Omental fat pad (tissue), 4 donors: Measurements from ENCODE around the gene UNC5CL. TPM values are rescaled to one million over a fixed set of nuclear protein-coding genes. Genes with fewer than 3 reads are reported as not detected.

Experiments
- ATAC-seq: fragments of 150-250 bp; one replicate; pipeline ENCODE4 v1.9.1; 2016; ENCODE audit warnings: mild to moderate bottlenecking, moderate library complexity; ENCODE audit not compliant: low FRiP score
- DNase-seq: peaks from one replicate; pipeline ENCODE4 v3.0.0-alpha.2; 2019; ENCODE audit warnings: low spot score
- total RNA-seq, 4 donors: library from RNA; depleted of rRNA; stranded (reverse); fragments of >200 nt; gene quantifications; one replicate each; pipeline ENCODE4 v1.1.0, GENCODE V29; 2016
- TF ChIP-seq, protein P1 (sequence below), 3 donors: fragments of 450-650 bp; IDR thresholded peaks; one replicate each; pipeline ENCODE4 v1.5.1; 2016 to 2017; ENCODE audit warnings: antibody characterized with exemption in 3 of 3, mild to moderate bottlenecking in 3 of 3, moderate library complexity in 2 of 3

The UNC5CL gene
- total RNA-seq, 4 donors from 2014 or later = 0.56 to 1.9 (median 0.80) TPM

DNA sequence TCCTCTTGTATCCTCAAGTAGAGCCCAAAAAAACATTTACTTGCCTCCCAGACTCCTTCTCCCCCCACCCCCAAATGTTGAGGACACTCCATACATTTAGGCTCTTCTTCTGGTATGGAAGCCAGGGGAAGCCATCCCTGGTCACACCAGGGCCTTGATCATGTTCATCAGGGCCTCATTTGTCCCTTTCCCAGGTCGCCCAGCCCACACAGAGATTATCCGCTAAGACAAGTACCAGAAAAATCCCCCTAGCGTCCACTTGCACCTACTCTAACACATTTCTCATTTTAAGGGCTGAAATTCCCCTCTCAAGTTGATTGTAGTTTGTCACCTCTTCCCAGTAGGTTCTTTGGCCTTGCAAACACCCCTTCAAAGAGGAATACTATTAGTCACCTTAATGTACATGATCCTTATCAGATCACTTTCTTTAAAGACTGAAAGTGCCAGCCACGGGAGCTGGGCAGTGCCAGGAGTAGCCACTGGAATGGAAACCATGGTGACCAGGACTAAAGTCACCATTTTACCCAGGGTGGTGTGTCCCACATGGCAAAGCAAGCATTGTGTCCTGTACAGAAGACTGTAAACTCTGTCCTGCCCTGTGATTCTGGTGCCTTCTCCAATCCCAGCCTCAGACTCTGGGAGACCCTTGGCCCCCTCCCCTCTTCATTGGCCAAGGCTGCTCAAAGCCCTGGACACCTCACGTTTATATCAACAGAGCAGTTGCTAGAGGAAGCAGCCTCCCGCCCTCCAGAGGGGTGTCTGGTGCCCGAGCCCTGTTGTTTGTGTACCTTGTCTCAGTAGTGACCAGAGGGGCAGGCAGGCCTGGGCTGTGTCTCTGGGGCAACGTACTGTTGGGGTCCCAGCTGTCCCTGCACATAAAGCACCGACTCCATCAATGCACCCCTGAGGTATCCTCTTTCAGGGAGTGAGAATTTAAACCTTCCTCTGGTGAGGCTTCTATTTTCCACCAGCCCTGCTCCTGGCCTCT lies 9.0 kb upstream of the UNC5CL start:
- ATAC-seq = no peak
- TF ChIP-seq, protein P1, sequence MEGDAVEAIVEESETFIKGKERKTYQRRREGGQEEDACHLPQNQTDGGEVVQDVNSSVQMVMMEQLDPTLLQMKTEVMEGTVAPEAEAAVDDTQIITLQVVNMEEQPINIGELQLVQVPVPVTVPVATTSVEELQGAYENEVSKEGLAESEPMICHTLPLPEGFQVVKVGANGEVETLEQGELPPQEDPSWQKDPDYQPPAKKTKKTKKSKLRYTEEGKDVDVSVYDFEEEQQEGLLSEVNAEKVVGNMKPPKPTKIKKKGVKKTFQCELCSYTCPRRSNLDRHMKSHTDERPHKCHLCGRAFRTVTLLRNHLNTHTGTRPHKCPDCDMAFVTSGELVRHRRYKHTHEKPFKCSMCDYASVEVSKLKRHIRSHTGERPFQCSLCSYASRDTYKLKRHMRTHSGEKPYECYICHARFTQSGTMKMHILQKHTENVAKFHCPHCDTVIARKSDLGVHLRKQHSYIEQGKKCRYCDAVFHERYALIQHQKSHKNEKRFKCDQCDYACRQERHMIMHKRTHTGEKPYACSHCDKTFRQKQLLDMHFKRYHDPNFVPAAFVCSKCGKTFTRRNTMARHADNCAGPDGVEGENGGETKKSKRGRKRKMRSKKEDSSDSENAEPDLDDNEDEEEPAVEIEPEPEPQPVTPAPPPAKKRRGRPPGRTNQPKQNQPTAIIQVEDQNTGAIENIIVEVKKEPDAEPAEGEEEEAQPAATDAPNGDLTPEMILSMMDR (IDR thresholded peaks at IDR 0.05) = no peak
- DNase-seq = no peak

DNA sequence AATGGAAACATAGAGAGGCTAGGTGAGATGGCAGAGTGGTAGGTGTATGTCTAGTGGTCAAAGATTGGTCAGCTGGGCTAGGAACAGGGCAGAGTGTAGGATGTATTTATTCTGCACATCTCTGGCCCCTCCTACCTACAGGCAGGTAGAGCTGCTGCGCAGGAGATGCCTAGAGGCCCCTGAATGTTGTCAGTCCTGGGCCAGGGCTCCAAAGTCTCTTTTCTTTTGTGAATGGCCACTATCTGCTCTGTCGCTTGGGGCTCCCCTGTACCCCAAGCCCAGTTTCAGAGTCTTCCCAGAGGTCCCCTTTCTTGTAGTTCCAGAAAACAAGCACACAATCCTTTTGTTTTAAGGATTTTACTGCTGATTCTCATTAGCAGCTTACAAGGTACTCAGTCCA lies 8.3 kb upstream of the UNC5CL start:
- no peak for ATAC-seq
- TF ChIP-seq, protein P1 (IDR thresholded peaks at IDR 0.05) = no peak
- no peak for DNase-seq

DNA sequence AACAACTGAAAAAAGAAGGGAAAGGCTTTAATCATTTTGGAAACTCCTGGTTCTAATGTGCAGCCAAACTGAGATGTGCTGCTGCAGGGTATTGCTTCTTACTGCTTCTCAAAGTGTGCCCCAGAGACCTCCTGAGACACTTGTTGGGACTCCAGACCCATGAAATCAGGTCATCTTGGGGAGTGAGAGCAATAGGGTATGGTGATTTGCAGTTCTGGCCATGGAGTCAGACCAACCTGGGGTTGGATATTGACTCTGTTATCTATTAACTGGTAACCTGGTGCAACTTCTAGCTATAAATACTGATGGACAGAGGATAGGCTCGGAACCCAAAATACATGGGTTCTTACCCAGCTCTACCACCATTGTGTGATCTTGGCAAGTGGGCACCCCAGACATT lies 7.1 kb upstream of the UNC5CL start:
- no peak for DNase-seq
- no peak for ATAC-seq
- TF ChIP-seq, protein P1 (IDR thresholded peaks at IDR 0.05) = no peak

- ATAC-seq (no peak), DNase-seq (no peak)
- TF ChIP-seq, protein P1 (IDR thresholded peaks at IDR 0.05) = no peak
Measured at GRCh38 chr6:41045664-41046063, 6.6 kb upstream of the UNC5CL start.

GRCh38 chr6:41043151-41043550 lies 4.1 kb upstream of the UNC5CL start:
- ATAC-seq (no peak), DNase-seq (no peak)
- TF ChIP-seq, protein P1 (IDR thresholded peaks at IDR 0.05) = no peak

- DNase-seq = no peak
- TF ChIP-seq, protein P1 (IDR thresholded peaks at IDR 0.05) = no peak
- ATAC-seq = no peak
Measured at GRCh38 chr6:41042226-41043055, 3.4 kb upstream of the UNC5CL start, which contains the start of gene TSPO2. Gene TSPO2 (plus strand): TSS chr6:41042467. CDS start chr6:41042986, 519 bp downstream.
